Stimulated activated CD4-positive, alpha-beta T cell treated with anti-CD3 and anti-CD28 coated beads, Interleukin-4, amount 100 ng/mL, for 1 hour (primary cell): ENCODE results near the gene LYSMD3.

Source experiments
- DNase-seq: peaks from one replicate; pipeline ENCODE4 v3.0.0-alpha.2; 2020

Gene LYSMD3

DNA sequence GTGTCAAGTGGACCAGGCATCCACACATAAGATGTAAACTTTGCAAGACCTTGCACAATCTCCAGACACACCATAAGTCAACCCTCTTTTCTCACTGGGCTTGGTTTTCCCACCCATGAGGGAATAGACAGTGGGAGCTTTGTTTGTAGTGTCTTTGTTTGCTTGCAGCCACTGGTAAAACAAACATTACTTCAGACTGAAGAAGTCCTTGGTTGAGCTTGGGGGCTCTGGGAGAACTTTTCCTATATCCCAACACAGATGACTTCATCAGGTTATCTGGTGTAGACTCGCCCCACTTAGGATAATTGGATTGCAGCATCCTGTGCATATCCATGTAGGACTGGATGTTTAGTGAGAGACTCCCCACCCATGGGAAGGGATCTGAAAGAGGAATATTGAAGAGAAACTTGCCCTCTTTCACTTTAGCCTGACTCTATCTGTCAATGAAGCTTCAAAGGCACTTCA lies 17.7 kb upstream of the LYSMD3 start:
- DNase-seq = no peak

DNA sequence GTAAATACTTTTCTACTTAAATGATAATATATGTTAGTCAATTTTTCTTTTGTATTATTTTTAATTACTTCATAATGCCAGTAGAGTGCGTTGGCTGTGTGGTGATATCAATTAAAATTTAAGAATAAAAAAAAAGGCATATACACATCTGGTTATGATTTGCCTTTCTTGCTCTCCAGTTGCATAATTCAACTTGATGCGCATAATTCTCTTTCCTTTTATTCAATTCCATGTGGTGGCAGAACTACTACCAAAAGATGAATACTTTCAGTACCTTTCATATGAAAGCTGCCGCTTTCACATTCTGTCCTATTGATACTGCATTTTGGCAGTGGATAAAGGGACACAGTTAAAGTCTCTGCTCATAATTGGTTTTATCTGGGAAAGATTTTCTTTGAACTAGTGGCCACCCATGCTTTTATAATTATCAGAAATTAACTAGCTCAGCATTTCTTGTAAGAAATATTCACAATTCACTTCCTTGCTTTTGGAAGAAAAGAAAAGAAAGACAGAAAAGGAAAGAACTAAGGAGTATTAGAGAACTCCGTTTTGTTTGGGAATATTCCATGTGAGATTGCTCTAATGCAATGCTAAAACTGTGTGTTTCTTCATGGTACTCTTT lies 16.9 kb upstream of the LYSMD3 start:
- no peak for DNase-seq

DNA sequence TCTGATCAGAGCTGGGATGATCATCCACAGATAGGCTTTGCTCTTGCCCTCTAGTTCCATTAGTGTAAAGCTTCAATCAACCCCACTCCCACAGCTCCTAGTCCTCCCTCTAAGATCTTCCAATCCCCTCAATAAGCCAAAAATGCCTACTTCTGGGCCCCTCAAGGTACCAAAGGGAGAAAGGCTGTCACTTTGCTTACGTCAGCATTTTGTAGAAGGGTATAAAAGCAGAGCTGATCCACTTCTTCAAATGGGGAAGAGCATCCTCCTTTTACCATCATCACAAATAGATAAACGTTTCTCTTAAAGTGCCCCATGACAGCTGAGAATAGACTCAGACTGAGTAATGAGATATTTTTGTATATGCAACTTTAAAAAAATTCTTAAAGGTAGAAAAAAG lies 16.1 kb upstream of the LYSMD3 start:
- no peak for DNase-seq

DNA sequence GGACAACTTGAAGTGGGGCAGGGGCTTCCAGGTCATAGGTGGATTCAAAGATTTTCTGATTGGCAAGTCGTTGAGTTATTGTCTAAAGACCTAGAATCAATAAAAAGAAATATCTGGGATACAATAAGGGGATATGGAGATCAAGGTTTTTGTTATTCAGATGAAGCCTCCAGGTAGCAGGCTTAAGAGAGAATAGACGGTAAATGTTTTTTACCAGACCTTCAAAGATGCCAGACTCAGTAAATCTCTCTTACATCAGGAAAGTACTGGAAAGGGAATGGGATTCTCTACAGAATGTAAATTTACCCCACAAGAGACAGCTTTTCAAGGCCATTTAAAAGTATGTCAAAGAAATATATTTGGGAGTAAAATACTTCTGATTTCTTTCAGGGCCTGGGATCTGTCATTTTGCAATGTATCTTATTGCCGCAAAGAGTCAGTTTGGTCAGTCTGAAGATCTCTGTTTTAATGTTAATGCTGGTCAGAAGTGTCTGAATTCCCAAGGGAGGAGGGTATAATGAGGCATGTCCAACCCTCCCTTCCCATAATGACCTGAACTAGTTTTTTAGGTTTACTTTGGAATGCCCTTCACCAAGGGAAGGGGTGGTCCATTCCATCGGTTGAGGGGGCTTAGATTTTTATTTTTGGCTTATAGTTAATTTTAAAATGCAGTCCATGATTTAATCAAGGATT lies 13.6 kb upstream of the LYSMD3 start:
- no peak for DNase-seq

DNA sequence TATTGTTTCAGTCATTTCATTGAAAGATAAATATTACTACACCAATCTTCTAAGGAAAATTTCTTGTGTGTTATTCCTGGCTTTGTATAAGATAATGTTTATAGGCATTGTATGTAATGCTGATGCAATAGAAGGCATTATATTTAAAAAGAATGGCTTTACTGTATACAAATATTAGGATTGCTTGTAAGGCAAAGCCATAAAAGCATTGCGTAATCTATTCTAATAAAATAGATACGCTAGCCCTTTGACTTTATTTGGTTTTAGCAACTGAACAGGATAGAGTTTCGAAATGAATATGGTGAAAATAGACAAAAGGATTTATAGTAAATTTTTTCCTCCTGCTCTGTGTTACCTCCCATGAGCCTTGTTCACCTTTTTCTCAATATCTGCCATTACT lies 5.5 kb upstream of the LYSMD3 start:
- no peak for DNase-seq

DNA sequence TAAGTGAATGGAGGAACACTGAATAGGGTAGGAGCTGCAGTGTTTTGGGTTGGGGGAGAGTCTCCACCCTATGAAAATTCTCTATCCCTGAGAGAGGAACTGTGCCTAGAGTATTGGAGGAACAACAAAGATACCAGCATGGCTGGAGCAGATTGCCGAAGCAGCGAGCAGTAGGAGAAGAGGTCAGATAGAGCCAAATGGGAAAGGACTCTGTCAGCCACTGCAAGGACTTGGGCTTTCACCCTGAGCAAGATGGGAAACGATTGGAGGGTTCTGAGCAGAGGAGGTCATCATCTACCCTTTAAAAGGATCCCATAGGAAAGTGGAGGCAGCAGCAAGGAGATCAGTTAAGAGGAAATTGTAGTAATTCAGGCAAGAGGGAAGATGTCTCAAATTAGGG lies 4.4 kb upstream of the LYSMD3 start:
- no peak for DNase-seq

DNA sequence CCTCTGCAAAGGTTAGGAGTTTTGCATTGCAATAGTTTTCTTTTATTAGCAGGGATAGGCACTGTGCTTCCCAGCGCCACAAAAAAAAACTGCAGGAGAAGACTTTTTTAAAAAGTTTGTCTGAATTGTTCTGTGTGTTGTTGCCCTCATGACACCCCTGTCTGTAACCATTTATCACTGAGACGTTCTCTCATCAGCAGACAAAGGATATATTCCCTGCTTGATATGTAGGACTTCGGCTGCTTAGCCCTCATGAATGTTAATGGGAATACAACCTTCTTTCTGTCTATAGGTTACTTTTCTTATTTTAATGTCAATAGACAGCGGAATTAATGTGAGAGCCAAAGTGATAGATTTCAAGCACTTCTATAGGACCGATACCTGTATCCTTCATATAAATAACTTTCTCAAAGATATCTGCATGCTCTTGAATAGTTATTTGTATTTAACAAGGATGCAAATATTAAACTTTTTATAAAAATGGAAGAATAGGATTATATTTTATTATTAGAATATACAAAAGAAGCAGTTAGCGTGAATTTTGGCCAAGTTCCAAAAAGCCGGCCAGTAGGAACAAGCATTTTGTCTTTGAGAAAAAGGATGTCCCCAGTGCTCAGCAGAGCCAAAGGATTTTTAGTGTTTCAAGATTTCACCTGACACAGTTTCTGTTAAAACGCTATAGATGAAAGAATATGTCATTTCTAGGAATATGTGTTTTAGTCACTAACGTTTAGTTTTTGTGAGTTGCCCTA lies 1.5 kb upstream of the LYSMD3 start:
- no peak for DNase-seq

DNA sequence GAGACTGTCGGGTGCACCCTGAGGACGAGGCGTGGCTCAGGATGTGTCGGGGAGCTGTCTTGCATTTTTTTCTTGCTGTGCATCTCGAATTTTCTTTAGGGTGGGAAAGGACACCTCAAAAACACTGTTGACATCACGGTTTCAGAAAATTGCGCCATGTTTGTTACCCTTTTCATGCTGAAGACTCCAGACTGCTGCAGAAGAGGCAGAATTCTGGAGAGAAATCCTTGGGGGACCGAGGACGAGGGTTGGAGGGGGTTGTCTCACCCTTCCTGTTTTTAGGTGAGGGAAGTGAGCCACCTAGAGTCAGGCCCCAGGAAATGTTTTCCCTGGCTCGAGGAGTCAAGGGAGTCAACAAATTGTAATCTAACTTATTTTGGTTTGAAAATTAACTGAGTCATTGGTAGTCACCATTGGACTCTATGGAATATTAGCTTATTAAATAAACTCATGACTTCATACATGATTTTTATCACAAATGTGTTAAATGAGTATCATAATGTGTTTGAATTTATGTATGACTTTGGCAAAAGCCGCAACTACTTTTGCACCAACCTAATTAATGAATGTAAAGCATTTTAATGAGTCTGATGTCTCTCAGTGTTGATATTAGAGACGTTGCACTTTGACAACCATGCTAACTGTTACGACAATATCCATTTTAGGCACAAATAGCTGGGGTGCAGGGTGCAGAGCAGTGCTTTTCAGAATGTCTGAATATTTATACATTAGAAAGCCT lies 724 bp upstream of the LYSMD3 start:
- DNase-seq = peak; percentile 38

DNA sequence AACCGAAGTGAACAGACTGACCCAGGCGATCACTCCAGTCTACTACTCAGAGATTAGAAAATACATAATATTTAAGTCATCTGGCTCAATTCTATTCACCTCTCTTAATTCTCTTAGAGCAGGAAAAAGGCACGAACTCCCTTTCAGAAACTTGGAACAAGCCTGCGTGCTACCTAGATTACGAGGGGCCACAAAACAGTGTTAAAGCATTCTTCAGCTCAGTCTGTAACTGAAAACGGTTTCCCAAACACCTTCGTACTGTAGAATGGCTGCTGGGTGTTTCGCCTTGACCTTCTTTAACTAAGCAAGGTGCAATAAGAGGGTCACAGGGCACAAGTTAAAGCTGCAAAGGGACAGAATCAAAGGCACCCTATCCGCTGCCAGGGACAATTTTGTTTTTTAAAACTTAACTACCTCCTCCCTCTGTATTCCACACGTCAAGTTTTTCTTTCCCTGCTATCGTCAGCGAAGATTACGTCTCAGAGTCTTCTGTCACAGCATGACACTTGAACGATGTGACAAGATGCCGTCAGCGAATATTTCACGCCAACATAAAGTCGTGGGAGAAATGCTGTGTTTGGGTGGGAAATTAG lies 687 bp downstream of the LYSMD3 start:
- no peak for DNase-seq

DNA sequence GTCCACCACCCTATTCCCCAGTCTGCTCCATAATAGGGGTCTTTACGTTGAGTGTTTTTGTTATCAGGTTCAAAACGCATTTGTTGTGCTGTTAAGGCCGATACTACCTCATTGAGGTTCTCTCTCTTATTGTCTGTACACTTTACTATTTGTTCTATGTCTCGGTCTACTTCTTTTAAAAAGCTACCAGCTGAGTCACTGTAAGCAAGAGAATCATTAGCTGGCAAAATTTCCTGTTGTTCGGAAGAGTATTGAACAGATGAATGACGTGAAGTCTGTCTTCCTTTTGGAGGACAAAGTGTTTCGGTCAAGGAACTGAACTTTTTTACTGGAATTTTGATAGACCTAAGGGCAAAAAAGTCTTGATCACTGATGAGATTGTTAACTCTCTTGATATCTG lies 10.3 kb downstream of the LYSMD3 start:
- DNase-seq = no peak

DNA sequence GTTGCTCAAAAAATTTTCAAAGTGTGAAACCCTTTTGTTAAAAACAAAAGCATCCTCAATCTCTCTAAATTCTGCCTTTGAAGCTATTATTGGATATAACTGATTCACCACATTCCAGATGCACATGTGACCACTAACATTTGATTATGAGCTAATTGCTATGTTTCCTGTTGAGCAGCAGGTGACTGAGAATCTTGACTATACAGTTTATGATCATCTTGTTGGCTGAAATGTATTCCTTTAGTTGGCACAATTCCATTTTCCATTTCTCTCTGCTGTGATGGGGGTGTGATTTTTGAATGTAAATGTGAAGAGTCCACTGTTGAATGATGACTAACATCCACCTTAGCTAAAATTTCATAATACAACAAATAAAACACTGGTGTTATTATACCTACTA lies 10.7 kb downstream of the LYSMD3 start:
- DNase-seq = no peak

DNA sequence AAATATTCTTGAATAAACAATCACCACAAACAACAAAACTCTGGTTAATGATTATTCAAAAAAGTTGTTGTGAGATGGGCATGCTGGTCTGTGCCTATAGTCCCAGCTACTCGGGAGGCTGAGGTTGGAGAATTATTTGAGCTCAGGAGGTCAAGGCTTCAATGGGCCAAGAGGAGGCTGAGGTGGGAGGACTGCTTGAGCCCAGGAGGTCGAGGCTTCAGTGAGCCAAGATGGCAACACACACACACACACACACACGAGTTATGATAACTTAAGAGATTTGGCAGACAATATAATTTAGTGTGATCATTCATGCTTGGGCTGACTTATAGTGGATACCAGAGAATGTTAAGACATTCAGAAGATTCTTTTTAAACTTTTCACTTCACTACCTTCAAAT lies 14.9 kb downstream of the LYSMD3 start:
- DNase-seq = no peak

DNA sequence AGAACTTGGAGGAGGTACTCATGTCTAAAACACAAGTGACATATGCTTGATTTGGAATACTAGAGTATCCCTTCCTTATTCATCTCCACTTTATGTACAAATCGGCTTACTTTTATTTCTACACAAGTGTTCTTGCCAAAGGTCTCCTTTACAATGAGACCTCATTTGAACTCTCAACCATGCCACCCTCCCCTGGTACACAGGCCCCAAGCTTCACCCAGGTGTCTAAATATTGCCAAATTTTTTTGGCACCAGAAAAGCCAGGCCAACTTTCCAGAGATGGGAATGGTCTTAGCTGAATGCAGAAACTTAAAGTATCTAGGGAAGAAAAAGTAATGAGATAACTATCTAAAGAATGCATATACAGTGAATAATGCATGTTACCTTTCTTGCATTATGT lies 18.9 kb downstream of the LYSMD3 start:
- DNase-seq = no peak

DNA sequence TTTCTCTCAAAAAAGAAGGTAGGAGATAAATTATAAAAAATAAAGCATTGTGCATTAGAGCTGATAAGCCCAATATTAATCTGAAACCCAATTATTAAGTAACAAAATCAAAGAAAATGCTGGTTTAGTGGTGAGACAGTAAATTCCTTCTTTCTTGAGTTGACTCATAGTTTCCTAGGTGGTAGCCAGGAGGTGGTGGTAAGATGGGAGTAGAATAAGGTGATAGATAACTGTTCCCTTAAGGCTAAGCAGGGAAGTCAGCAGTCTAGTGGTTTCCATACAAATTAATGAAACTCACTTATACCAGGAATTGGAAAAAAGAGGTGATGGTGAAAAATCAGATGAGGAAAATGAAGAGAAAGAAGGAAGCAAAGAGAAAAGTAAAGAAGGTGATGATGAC lies 23.2 kb downstream of the LYSMD3 start:
- no peak for DNase-seq

DNA sequence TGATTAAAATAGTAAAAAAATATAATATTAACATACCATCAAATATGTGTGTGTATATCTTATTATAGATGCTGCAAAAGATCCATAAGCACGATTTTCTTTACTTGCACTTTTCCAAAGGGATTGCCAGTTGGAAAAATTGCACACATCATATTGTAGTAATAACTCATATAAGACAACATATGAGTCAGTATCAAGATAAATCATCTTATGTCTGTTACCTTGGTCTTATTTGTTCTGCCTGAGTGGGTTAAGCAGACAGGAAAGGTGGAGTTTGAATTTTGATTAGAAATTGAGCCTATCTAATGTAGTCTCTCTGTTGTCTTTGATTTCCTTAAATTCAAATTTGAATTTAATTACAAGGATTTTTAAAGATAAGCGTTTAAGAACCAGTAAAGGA lies 24.6 kb downstream of the LYSMD3 start:
- no peak for DNase-seq

DNA sequence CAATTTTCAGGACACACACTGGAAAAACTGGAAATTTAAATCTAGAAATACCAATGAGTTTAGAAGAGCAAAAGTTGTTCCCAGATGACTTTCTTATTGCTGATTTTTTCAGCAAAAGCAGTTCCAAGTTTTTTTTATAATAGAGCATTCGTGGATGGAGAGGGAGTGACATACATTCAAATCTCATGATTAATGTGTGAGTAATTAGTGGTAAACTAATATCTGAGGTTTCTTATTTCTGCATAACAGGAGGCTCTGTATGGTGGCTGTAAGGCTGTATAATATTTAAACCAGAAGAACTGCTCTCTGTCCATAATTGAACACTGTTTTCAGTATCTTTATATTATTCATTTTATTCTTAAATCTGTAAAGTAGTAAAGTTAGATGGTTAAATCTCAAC lies 25.8 kb downstream of the LYSMD3 start:
- DNase-seq = no peak

DNA sequence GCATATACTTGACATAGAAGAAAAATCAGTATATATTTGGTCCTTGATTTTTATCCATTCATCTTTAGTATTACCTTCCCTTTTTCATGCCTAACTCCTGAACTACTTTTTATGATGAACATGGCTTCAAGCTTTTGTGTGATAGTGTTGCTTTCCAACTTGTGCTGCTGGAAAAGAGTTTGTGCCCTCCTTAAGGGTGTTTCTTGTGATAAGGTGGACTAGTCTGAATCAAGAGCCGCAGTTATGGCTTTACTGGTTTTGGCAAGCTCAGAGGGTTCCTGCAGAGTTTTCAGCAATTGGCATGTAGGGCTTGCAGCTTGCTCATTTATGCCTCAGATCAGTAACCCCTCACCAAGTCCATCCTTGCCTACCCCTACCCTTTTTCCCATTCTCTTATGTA lies 34.2 kb downstream of the LYSMD3 start:
- DNase-seq = no peak

DNA sequence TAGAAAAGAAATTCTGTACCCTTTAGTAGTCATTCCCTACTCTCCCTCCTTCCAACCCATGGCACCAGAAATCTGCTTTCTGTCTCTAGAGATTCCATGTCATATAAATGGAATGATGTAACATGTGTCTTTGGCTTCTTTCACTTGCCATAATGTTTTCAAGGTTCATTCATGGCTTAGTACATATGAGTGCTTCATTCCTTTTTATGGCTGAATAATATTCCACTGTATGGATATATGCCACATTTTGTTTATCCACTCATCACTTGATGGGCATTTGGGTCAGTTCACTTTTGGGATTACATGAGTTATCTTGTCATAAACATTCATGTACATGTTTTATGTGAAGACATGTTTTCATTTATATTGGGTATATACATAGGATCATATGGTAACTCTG lies 35.3 kb downstream of the LYSMD3 start:
- DNase-seq = no peak

DNA sequence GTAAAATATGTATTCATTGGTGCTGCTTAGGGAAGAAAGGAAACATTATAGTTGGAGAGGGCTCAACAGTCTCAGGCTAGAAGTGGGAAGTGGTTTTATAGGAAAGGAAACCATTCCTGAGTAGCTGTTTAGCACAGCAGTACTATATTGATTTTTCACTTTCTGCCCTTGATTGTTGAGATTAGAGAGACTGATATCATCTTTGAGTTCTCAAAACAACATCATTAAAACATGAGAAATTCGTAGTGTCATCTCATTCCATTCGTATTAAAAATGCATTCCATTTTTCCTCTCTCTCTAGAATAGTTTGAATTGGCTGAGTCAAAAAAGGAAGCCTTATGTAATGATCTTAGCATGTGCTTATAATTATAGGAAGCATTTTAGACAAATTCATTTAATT lies 40.6 kb downstream of the LYSMD3 start:
- DNase-seq = no peak

DNA sequence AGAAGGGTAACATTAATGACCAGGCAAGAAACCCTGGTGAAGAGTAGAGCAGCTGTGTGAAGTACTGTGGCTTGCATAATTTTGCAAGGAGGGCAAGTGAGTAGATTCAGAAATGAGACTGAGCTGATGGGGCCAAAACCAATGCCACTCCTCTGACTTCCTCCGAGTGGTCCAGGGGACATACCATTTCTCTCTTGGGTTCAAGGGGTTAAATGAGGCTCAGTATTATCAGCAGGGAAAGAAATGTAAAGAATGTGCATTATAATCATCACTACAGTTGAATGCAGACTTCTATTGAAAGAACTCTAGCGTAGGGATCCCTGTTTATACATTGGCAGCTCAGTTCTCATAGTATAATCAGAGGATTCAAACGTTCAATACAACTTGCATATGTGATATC lies 44.8 kb downstream of the LYSMD3 start:
- no peak for DNase-seq

DNA sequence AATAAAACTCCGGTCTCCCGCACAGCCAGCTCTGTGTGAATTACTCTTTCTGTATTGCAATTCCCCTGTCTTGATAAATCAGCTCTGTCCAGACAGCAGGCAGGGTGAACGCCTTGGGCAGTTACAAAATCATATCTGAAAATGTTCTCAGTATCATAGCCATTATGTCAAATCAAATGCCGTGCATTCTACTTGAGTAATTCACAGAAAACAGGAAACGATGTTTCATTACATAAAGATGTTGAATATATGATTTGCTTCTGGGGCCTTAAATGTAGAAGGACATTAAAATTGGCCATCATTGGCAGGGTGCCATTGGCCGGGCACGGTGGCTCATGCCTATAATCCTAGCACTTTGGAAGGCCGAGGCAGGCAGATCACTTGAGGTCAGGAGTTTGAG lies 46.2 kb downstream of the LYSMD3 start:
- DNase-seq = no peak

DNA sequence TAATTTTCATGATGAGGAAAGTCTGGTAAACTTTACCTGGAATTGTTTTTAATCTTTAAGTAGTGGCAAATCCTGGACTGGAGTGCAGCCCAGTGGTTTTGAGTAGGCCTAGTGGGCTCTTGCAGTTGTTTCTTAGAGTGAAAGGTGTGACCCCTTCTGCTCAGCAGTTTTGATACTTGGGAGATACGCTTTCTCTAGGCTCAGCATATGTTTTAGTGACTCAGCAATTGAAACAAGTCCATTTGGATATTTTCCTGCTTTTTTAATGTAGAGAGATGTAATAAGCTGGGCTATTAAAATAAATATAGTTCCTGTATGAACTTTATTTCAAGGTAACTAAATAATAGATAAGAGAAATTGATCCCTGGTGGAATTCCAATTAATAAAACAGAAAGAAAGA lies 48.7 kb downstream of the LYSMD3 start:
- DNase-seq = no peak
